GM19397 (cell line): Measurements from ENCODE around the gene STAT1.
"Not testable (repeated sequence)": the region's sequence is repeated elsewhere in the genome, so short reads cannot be mapped to it uniquely, and the experiment has no call there.

Experiments
- ATAC-seq: cut with Tn5 transposase; IDR thresholded peaks from one replicate; pipeline ENCODE4 v1.9.1; 2021; ENCODE audit warnings: mild to moderate bottlenecking, moderate library complexity; ENCODE audit not compliant: unreplicated experiment

Gene STAT1

DNA sequence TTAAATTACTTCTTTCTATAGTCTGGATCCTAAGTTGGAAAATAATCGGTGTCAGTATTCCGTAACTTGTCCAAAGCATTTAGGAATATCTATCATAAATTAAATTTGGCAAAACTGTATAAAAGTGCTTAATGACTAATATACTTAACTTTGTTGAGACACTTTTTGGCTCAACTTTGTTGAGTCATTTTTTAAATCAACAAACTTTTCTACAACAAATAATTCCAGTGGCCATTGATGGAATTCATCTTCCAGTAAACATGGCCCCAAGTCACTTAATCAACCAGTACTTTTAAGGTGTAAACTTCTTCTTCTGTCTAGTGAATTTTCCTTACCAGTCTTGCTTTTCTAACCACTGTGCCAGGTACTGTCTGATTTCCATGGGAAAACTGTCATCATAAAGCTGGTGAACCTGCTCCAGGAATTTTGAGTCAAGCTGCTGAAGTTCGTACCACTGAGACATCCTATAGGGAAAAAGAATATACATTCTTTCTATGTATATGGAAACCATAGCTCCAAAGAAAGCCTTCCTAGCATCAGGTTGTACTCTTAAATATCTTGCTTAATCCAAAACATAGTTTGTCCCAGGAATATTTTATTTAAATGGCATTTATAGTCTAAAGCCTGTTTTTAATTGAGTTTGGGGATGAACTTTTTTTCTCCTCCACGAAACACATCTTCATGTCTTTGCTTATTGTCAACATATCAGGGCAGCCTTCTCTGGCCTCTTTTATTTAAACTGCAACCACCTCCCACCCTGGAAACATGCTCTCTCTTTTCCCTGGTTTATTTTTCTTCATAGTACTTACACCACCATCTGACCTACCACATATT lies 4.2 kb downstream of the STAT1 start:
- ATAC-seq = no peak

DNA sequence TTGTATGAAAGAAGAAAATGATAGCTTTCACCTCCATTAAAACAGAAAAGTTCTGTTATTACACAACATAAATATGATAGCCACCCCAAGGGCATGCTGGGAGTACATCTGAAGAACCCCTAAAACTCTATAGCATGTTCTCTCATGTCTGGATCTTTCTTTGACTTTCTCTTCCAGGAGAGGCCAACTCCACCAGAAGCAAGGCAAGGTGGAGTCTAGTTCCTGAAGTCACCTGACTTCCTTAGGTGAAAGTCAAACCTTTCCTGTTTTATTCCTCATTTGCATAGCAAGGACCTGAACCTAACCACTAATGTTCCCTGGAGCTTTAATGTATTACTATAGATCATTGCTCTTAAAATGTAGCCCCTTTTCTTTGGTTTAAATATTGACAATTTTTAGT lies 5.7 kb downstream of the STAT1 start:
- ATAC-seq = no peak

- ATAC-seq = no peak
Measured at GRCh38 chr2:191006997-191007783, 6.8 kb downstream of the STAT1 start.

GRCh38 chr2:191006297-191006696 lies 7.7 kb downstream of the STAT1 start:
- no peak for ATAC-seq

DNA sequence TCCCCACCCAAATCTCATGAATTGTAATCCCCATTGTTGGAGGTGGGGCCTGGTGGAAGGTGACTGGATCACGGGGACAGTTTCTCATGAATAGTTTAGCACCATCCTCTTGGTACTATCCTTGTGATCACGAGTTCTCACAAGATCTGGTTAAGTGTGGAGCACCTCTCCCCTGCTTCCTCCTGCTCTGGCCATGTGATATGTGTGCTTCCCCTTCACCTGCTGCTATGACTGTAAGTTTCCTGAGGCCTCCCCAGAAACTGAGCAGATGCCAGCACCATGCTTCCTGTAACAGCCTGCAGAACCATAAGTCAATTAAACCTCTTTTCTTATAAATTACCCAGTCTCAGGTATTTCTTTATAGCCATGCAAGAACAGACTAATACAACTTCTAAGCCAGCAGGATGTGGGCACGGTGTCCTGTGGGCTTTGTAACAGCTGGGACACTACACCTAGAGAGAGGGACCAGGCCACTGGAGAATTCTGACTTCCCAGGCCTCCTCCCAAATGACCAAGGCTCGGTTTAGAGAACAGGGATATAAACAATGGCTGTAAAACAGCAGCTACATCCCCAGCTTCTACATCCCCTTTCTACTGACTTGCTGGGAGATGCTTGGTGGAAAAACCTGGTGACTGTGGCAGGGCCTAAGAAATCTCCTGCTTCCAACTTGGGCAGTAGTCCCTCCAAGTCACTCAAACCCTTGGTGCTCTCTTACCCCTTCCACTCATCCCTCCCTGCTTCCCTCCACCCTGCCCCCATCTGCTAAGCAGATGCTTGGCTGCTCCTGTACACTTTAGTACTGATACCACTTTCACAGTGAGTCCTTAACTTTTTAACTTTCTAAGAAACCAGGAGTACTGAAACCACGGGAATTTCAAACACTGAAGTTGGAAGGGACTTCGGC lies 10.3 kb downstream of the STAT1 start:
- no peak for ATAC-seq

- ATAC-seq = no peak
Measured at GRCh38 chr2:191001624-191002023, 12.3 kb downstream of the STAT1 start.

GRCh38 chr2:191001032-191001431 lies 12.9 kb downstream of the STAT1 start:
- no peak for ATAC-seq

DNA sequence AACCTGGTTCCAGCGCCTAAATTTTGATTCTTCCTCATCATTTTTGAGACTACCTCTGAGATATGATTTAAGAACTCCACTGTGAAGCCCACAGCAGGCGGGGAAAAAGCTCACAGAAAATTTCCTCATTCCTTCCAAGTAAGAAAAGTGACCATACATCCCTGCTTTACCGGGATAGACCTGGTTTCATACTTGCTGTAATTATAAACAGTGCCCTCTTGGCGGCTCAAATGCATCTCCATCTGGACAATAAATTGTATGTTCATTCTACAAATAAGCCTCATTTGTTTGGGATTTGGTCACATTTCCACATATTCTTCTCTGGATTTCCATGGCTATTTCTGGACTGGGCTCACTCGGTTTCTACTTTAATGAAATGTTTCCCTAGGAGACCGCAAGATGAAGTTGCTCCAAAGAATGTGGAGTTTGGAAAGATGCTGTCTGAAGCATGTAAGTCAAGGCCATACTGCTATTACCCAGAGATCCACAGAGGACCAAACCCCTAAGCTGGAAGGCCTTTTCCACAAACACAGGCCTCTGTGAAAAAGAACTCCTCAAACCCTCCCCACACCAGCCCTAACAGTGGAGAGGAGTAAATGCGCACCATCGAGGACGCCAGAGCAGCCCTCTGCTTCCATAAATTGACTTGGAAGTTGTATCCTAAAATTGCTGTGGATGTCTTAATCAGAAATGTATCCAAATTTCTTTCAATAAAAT lies 13.9 kb downstream of the STAT1 start:
- ATAC-seq = no peak

GRCh38 chr2:190999058-190999457 lies 14.9 kb downstream of the STAT1 start:
- ATAC-seq = no peak

GRCh38 chr2:190997526-190998113 lies 16.4 kb downstream of the STAT1 start:
- no peak for ATAC-seq

DNA sequence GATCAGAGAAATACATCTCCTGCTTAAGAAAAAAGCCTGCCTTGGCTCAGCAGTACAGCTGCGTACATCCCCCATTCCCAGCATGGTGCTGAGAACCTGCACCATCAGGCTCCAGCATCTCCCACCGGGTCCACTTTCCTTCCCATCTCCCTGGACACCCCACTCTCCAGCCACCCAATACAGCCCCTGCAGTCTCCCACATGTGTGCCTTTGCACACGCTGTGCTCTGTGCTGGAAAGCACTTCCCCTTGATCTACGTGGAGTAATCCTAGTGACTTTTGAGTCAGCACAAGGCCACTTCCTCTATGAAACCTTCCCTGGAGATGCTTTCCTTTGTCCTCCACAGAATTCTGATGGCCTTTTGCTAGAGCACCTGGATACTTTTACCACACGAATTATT lies 17.0 kb downstream of the STAT1 start:
- ATAC-seq = no peak

DNA sequence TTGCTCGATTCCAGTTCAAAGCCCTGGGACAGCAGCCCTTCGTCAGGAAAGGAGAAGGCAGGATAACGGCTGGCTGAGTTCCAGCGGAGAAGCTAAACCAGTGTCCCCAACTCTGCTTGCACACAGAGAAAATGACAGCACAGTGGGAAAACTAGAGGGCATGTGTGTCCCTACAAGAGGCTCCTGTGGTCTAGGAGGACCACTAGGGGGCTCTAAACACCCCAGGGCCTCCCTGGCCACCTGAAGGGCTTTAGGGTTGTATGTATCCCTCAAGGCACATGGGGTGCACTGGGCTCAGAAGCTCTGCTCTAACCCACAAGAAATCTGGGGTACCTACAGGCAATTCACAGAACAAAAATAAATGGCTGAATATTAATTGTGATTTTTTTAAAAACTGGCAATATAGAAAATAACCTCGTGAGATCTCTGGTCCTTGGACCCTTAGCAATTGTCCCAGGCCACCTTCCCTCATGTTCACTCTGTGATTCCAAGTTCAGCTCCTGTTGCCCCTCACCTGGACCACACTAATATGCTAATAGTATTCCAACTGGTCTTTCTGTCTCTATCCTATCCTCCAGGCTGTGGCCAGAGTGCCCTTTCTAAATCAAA lies 17.5 kb downstream of the STAT1 start:
- no peak for ATAC-seq

DNA sequence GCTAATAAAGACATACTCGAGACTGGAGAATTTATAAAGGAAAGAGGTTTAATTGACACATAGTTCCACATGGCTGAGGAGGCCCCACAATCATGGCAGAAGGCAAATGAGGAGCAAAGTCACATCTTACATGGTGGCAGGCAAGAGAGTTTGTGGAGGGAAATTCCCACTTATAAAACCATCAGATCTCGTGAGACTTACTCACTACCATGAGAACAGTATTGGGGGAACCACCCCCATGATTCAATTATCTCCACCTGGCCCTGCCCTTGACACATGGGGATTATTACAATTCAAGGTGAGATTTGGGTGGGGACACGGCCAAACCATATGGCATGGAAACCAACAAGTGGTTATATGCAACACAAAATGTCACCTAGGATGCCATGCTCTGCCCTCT lies 18.7 kb downstream of the STAT1 start:
- not testable (repeated sequence) for ATAC-seq

- no peak for ATAC-seq
Measured at GRCh38 chr2:190994148-190994547, 19.8 kb downstream of the STAT1 start.

DNA sequence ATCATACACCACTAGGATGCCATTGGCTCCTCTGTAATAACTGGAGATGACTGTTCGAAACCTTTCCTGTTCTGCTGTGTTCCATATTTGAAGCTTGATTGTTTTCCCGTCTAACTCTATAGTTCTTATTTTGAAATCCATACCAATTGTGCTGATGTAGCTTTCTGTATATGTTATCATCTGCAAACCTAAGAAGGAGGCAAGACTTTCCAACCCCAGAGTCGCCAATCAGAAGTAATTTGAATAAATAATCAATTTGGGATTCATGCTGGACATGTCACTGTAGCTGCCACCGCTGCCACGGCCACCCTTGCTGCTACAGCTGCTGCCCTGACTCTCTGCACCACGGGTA lies 20.7 kb downstream of the STAT1 start:
- no peak for ATAC-seq

DNA sequence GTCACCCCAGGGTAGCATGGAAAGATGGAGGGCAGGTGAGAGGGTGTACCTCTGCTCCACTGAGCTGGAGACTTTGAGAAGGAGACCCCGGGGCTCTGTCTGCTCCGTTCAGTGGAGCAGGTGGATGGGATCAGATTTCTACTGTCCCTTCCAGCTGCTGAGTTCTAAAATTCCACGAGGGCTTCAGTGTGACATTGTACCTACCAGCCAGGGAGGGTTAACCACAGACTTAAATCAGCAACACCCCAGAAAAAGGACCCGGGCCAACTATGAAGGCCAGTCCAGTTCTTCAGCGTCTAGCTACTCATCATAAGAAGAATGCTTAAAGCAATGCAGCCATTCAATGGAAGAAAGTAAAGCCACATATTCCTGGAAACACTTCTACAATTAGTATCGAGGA lies 23.8 kb downstream of the STAT1 start:
- no peak for ATAC-seq

GRCh38 chr2:190988910-190989309 lies 25.1 kb downstream of the STAT1 start:
- ATAC-seq = no peak

DNA sequence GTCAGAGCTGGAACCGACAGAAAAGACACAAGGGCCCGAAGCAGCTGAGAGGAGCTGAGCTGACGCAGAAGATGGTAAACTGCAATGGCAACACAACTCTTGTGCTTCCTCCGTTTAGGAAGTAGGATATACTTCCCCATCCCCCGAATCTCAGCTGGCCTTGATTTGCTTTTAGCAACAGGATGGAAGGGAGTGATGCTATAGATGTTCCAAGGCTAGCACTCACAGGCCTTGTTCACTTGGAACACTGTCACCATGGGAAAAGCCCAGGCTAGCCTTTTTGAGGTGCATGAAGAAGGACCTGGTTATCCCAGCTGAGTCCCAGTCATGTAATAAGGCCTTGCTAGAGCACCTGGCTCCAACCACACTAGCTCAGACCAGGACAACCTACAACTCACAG lies 26.0 kb downstream of the STAT1 start:
- no peak for ATAC-seq

GRCh38 chr2:190987116-190987515 lies 26.9 kb downstream of the STAT1 start:
- ATAC-seq = no peak
